SU-DHL-6 (cell line): ENCODE measurements around the gene JAK1.

Source experiments
- EZH2phosphoT487 ChIP-seq: fragments of 200-600 bp; sonication (generic), shearing (Covaris generic); conservative IDR thresholded peaks from 2 replicates; pipeline ENCODE4 v1.6.1; 2018; ENCODE audit warnings: mild to moderate bottlenecking, antibody characterized with exemption, low read length, moderate library complexity, mixed read lengths
- TF ChIP-seq, protein P1 (sequence below): fragments of 200-600 bp; sonication (generic); IDR thresholded peaks from one replicate; pipeline ENCODE4 v1.5.1; 2017; ENCODE audit warnings: antibody characterized with exemption, mild to moderate bottlenecking, low read length, moderate library complexity; ENCODE audit not compliant: insufficient read depth, poor library complexity, severe bottlenecking

DNA sequence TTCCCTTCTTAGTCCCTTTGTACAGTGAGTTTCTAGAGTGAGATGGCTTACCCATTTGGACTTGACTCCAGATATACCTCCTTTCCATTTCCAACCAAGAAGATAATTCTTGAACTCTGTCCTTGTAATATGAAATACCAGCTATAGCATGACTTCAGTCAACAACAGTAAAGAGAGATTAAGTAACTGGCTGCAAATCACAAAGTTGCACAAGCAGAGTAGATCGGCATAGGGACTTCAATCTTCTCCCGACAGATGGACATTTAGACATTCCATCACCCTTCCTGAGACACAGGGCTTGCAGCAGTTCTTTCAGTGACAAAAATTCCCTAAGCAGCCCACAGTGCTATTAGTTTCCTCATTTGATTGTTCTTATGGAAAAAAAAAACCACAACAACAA is 44.6 kb downstream of the JAK1 start:
- TF ChIP-seq, protein P1, sequence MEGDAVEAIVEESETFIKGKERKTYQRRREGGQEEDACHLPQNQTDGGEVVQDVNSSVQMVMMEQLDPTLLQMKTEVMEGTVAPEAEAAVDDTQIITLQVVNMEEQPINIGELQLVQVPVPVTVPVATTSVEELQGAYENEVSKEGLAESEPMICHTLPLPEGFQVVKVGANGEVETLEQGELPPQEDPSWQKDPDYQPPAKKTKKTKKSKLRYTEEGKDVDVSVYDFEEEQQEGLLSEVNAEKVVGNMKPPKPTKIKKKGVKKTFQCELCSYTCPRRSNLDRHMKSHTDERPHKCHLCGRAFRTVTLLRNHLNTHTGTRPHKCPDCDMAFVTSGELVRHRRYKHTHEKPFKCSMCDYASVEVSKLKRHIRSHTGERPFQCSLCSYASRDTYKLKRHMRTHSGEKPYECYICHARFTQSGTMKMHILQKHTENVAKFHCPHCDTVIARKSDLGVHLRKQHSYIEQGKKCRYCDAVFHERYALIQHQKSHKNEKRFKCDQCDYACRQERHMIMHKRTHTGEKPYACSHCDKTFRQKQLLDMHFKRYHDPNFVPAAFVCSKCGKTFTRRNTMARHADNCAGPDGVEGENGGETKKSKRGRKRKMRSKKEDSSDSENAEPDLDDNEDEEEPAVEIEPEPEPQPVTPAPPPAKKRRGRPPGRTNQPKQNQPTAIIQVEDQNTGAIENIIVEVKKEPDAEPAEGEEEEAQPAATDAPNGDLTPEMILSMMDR = no peak
- TF ChIP-seq EZH2phosphoT487 = no peak
